ENCODE measurements around the gene GPATCH1. TPM values are rescaled to one million over a fixed set of nuclear protein-coding genes. Genes with fewer than 3 reads are reported as not detected.
A peak's percentile ranks its signal among the peaks of the same experiment; 100 is the strongest.

GPATCH1 gene
- total and polyA plus RNA-seq, 2 of the 13 experiments (the other 11 are each of a cell fraction or from before 2014, with no cell fraction given) = 6.8 to 6.9 TPM

GRCh38 chr19:33176670-33177416 is 95.9 kb downstream of the GPATCH1 start:
- Histone ChIP-seq H4K20me1 (ENCODE audit: insufficient read depth, low read length) (no peaks in the 10 kb centered on the region), H3K9me3 (ENCODE audit: low read length) (no peaks in the 10 kb centered on the region), H3K4me1 (ENCODE audit: insufficient read depth, low read length) (peaks cover 59% of the 10 kb centered on the region), H3K79me2 (ENCODE audit: insufficient read depth, low read length) (peaks cover 7% of the 10 kb centered on the region), H3K4me2 (ENCODE audit: low read depth, low read length) (peak overlapping the region; percentile 92), H3K9ac (ENCODE audit: insufficient read depth, low read depth, low read length) (peak overlapping the region; percentile 98), H3K27ac (ENCODE audit: extremely low read length, insufficient read depth, low read length) (peak overlapping the region; percentile 92), H2AFZ (ENCODE audit: low read length) (no peak overlapping the region), H3K36me3 (replicated peaks in 1 of 2; ENCODE audit: control insufficient read depth in 1 of 2, insufficient read depth in 2 of 2, low read length in 2 of 2) (no peaks in the 10 kb centered on the region), H3K27me3 (ENCODE audit: control insufficient read depth in 1 of 2, insufficient read depth in 2 of 2, low read length in 2 of 2) (peaks cover 0 to 9% of the 10 kb centered on the region in 2 experiments; a peak in 1 of 5 replicates), H3K4me3 (replicated peaks in 1 of 3; ENCODE audit: insufficient read depth in 1 of 3, low read depth in 2 of 3, low read length in 3 of 3) (peak overlapping the region; percentile 80 to 97 (median 86))
- ChIA-PET POLR2A (interaction anchor here (0.5 to 2.8 kb wide), 22 partner anchors 11 to 952 kb away, joined by 3 to 46 read pairs (median 6); partner anchors contain the start of genes CEBPA, CEP89, FAAP24 and KCTD15), CTCF (ENCODE audit: low intra/inter-chr PET ratio, low total read pairs) (interaction anchor here (0.6 to 2.2 kb wide), 2 partner anchors 30 to 33 kb away, joined by 3 to 9 read pairs; no protein-coding TSS in a partner anchor)
- WGBS (ENCODE audit: low lambda C conversion rate) = under 1% methylated on average over 19 of the region's 65 CpGs
- intact Hi-C loops (cut with micrococcal nuclease; ENCODE audit: unreplicated experiment) = loop anchor here (2.0 kb wide), 1 partner anchor 32 kb away; no protein-coding TSS in a partner anchor
- DNase-seq (ENCODE audit: low spot score) = peak; percentile 97
- TSS peak; percentile 90 for BruUV-seq (replicated peaks)
- in situ Hi-C loops (cut with HindIII; ENCODE audit: extremely low pct_ligation_motif_present, low pct_unique_long_range_greater_than_20kb) = loop anchor here (5.0 kb wide), 1 partner anchor 35 kb away; no protein-coding TSS in a partner anchor
- ATAC-seq = peak; percentile 90
- peak; percentile 90 for FAIRE-seq
- TF ChIP-seq ATM (IDR thresholded peaks at IDR 0.05; ENCODE audit: borderline replicate concordance) (no peak), ZNF281 (CRISPR knock-in tag; IDR thresholded peaks at IDR 0.05; ENCODE audit: borderline replicate concordance) (no peak), DMAP1 (CRISPR knock-in tag; IDR thresholded peaks at IDR 0.05) (peak; percentile 76), RORA (CRISPR knock-in tag; IDR thresholded peaks at IDR 0.05) (no peak), AGO2 (optimal IDR thresholded peaks at IDR 0.05; ENCODE audit: low read depth, low read length) (peak; percentile 69), ZNF234 (CRISPR knock-in tag; conservative IDR thresholded peaks at IDR 0.05) (0 out of 2 replicates have a peak, but pooled peaks have one; percentile 34), ZNF572 (CRISPR knock-in tag; IDR thresholded peaks at IDR 0.05) (0 out of 2 replicates have a peak, but pooled peaks have one; percentile 16), NR0B2 (CRISPR knock-in tag; IDR thresholded peaks at IDR 0.05) (peak; percentile 61), FOXP1 (IDR thresholded peaks at IDR 0.05) (0 out of 2 replicates have a peak, but pooled peaks have one; percentile 22), FOXP1 (CRISPR knock-in tag; IDR thresholded peaks at IDR 0.05) (peak; percentile 26), ZBTB3 (CRISPR knock-in tag; IDR thresholded peaks at IDR 0.05; ENCODE audit: borderline replicate concordance, low read depth) (no peak), CREB1 (IDR thresholded peaks at IDR 0.05) (no peak), CREB1 (CRISPR knock-in tag; IDR thresholded peaks at IDR 0.05) (no peak), ZSCAN31 (CRISPR knock-in tag; IDR thresholded peaks at IDR 0.05; ENCODE audit: low read depth) (peak; percentile 92), ELF4 (CRISPR knock-in tag; IDR thresholded peaks at IDR 0.05; ENCODE audit: borderline replicate concordance) (peak; percentile 94), GABPA (IDR thresholded peaks at IDR 0.05; ENCODE audit: low read depth, low read length) (peak; percentile 75), GABPA (CRISPR knock-in tag; IDR thresholded peaks at IDR 0.05; ENCODE audit: low read depth) (peak; percentile 90), KLF6 (CRISPR knock-in tag; IDR thresholded peaks at IDR 0.05) (peak; percentile 86), MAFG (CRISPR knock-in tag; IDR thresholded peaks at IDR 0.05) (no peak)
- TF ChIP-seq, protein P1, sequence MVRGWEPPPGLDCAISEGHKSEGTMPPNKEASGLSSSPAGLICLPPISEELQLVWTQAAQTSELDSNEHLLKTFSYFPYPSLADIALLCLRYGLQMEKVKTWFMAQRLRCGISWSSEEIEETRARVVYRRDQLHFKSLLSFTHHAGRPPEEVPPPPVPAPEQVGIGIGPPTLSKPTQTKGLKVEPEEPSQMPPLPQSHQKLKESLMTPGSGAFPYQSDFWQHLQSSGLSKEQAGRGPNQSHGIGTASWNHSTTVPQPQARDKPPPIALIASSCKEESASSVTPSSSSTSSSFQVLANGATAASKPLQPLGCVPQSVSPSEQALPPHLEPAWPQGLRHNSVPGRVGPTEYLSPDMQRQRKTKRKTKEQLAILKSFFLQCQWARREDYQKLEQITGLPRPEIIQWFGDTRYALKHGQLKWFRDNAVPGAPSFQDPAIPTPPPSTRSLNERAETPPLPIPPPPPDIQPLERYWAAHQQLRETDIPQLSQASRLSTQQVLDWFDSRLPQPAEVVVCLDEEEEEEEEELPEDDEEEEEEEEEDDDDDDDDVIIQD (CRISPR knock-in tag; IDR thresholded peaks at IDR 0.05; ENCODE audit: low read depth) = no peak
